Iris pigment epithelial cell (primary cell): ENCODE measurements around the gene STMP1.

Source experiments
- DNase-seq: peaks from one replicate; pipeline ENCODE4 v3.0.0-alpha.2; 2011; ENCODE audit warnings: low read depth

STMP1 gene

DNA sequence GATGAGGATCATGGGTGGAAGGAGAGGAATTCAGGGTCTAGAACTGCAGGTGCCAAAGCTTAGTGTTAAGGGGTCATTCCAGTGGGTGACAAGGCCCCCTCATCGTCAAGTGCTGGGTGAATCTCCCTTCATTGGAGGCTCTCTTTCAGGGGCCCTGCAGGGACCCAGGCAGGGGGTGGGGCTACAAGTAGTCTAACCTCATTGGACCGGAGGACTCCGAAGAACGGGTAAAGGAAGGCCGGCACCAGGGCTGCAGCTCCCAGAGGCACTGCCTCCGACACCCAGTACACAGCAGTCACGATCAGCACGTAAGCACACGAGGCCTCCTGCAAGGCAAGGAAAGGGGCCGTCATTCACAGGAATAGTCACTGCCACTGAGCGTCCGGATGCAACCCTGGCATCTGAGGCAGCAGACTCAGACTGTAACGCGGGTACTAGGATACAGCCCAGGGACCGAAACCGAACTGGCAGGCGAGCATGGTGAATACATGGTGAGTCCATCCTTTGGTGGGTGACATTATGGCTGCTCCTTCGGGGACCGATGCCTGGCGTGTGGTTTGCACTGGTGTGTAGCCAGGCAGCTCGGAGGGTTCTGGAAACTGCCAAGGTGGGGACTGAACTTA, 59.0 kb downstream of the STMP1 start:
- no peak for DNase-seq

DNA sequence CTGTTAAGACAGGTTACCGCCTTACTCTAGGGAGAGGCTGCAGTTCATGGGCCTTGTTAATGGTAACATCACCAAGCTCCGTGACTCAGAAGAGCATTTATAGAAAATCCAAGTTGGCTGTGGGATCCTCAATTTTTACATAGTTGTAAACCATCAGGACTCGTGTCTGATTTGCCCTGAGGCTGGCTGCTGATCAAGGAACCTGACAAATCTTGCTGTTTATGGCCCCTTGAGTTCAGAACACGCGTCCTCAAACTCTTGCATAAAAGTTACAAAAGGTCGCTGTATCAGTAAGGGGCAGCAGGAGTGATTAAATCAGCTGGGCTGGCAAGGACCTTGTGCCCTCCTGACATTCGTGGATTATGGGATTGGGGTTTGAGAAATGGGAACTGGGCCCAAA, 61.1 kb downstream of the STMP1 start:
- DNase-seq, result no peak
